Loucy (cell line): ENCODE measurements around the gene OOSP4A.

Source experiments
- CTCF ChIP-seq: fragments of 200-600 bp; sonication (generic); conservative IDR thresholded peaks from 2 replicates; pipeline ENCODE4 v1.5.1; 2014; ENCODE audit warnings: mild to moderate bottlenecking, antibody characterized with exemption, low read length
- EZH2phosphoT487 ChIP-seq: fragments of 200-600 bp; IDR thresholded peaks from 2 replicates; pipeline ENCODE4 v1.6.1; 2018; ENCODE audit warnings: antibody characterized with exemption, mild to moderate bottlenecking, moderate library complexity, borderline replicate concordance

GRCh38 chr11:59938132-59938531 is 25.7 kb upstream of the OOSP4A start, which contains the start of gene OOSP1:
- no peak for TF ChIP-seq CTCF
- TF ChIP-seq EZH2phosphoT487: no peak
